Osteocyte (in vitro differentiated cells): Measurements from ENCODE around the gene GRIK4. TPM values are rescaled to one million over a fixed set of nuclear protein-coding genes. Genes with fewer than 3 reads are reported as not detected.

ENCODE experiments used
- DNase-seq: peaks from one replicate; pipeline ENCODE4 v3.0.0; 2021; ENCODE audit warnings: mixed read lengths; ENCODE audit not compliant: unreplicated experiment; ENCODE audit errors: extremely low spot score
- H3K27ac Mint-ChIP-seq: one replicate; pipeline ENCODE4 v1.8.0; 2021; ENCODE audit warnings: mild to moderate bottlenecking, mixed read lengths; ENCODE audit not compliant: unreplicated experiment
- H3K27me3 Mint-ChIP-seq: one replicate; pipeline ENCODE4 v1.8.0; 2021; ENCODE audit warnings: mixed read lengths; ENCODE audit not compliant: unreplicated experiment
- H3K36me3 Mint-ChIP-seq: one replicate; pipeline ENCODE4 v1.8.0; 2021; ENCODE audit warnings: mixed read lengths; ENCODE audit not compliant: unreplicated experiment
- H3K4me1 Mint-ChIP-seq: one replicate; pipeline ENCODE4 v1.8.0; 2021; ENCODE audit warnings: mixed read lengths; ENCODE audit not compliant: unreplicated experiment
- H3K4me3 Mint-ChIP-seq: one replicate; pipeline ENCODE4 v1.8.0; 2021; ENCODE audit warnings: mild to moderate bottlenecking, moderate library complexity, mixed read lengths; ENCODE audit not compliant: unreplicated experiment
- H3K9me3 Mint-ChIP-seq: one replicate; pipeline ENCODE4 v1.8.0; 2021; ENCODE audit warnings: mixed read lengths; ENCODE audit not compliant: unreplicated experiment
- CTCF ChIP-seq: fragments of 200-600 bp; sonication (generic); IDR thresholded peaks from 2 replicates; pipeline ENCODE4 v1.5.0; 2021; ENCODE audit warnings: antibody characterized with exemption, mild to moderate bottlenecking, moderate library complexity
- total RNA-seq: library from RNA; stranded (reverse); gene quantifications from 2 replicates; pipeline ENCODE4 v1.2.1, GENCODE V29; 2021

Gene GRIK4
- total RNA-seq, 1 donor from 2014 or later: 0.11 TPM

GRCh38 chr11:120867531-120867930 lies 356.0 kb downstream of the GRIK4 start:
- H3K27ac Mint-ChIP-seq: no peak overlapping the region
- no peaks in the 10 kb centered on the region for H3K36me3 Mint-ChIP-seq
- no peak for DNase-seq
- TF ChIP-seq CTCF: no peak
- H3K4me1 Mint-ChIP-seq: no peaks in the 10 kb centered on the region
- no peaks in the 10 kb centered on the region for H3K27me3 Mint-ChIP-seq
- no peaks in the 10 kb centered on the region for H3K9me3 Mint-ChIP-seq
- no peak overlapping the region for H3K4me3 Mint-ChIP-seq

- no peak overlapping the region for H3K4me3 Mint-ChIP-seq
- no peaks in the 10 kb centered on the region for H3K36me3 Mint-ChIP-seq
- H3K27me3 Mint-ChIP-seq: no peaks in the 10 kb centered on the region
- no peak overlapping the region for H3K27ac Mint-ChIP-seq
- no peaks in the 10 kb centered on the region for H3K9me3 Mint-ChIP-seq
- no peak for TF ChIP-seq CTCF
- no peaks in the 10 kb centered on the region for H3K4me1 Mint-ChIP-seq
- no peak for DNase-seq
These were observed 356.4 kb downstream of the GRIK4 start for GRCh38 chr11:120867988-120868387.

GRCh38 chr11:120869097-120869496 lies 357.5 kb downstream of the GRIK4 start:
- no peak overlapping the region for H3K27ac Mint-ChIP-seq
- DNase-seq: no peak
- no peaks in the 10 kb centered on the region for H3K4me1 Mint-ChIP-seq
- no peak for TF ChIP-seq CTCF
- H3K27me3 Mint-ChIP-seq: no peaks in the 10 kb centered on the region
- no peaks in the 10 kb centered on the region for H3K9me3 Mint-ChIP-seq
- H3K36me3 Mint-ChIP-seq: no peaks in the 10 kb centered on the region
- H3K4me3 Mint-ChIP-seq: no peak overlapping the region

DNA sequence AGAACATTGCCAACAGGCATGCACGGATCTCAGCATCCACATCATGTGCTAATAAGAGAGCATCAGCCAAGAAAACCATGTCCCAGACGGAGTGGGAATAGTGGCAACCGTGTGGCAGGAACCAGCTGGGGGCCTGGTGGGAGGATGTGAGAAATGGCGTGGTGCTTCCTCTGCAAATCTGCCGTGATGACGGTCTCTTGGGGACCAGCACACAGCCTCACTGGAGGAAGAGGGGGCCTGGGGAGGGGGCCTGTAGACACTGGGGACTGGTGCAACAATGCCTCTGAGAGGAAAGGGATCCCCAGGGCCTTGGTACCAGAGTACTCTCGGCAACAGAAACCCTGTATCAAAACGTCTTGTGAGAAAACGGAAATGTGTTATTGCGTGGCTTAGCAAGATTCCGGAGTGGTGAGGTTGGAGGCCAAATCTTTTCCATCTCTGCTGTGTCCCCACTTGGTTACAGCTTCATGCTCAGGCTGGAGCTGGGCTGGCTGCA lies 358.0 kb downstream of the GRIK4 start:
- no peaks in the 10 kb centered on the region for H3K9me3 Mint-ChIP-seq
- H3K27me3 Mint-ChIP-seq: no peaks in the 10 kb centered on the region
- H3K4me1 Mint-ChIP-seq: no peaks in the 10 kb centered on the region
- no peak overlapping the region for H3K4me3 Mint-ChIP-seq
- TF ChIP-seq CTCF: no peak
- no peak for DNase-seq
- H3K27ac Mint-ChIP-seq: no peak overlapping the region
- H3K36me3 Mint-ChIP-seq: no peaks in the 10 kb centered on the region

GRCh38 chr11:120871194-120871593 lies 359.6 kb downstream of the GRIK4 start:
- peaks cover under 1% of the 10 kb centered on the region for H3K9me3 Mint-ChIP-seq
- DNase-seq: no peak
- no peak overlapping the region for H3K4me3 Mint-ChIP-seq
- no peak for TF ChIP-seq CTCF
- H3K36me3 Mint-ChIP-seq: no peaks in the 10 kb centered on the region
- H3K4me1 Mint-ChIP-seq: no peaks in the 10 kb centered on the region
- H3K27me3 Mint-ChIP-seq: no peaks in the 10 kb centered on the region
- no peak overlapping the region for H3K27ac Mint-ChIP-seq
